Epithelial cell of esophagus (primary cell): ENCODE data around the gene VPS8.

ENCODE experiments used
- DNase-seq: peaks from one replicate; pipeline ENCODE4 v3.0.0; 2010; ENCODE audit warnings: low read depth
- H3K4me3 ChIP-seq: 2 replicates; pipeline ENCODE4 v1.5.1; 2011; ENCODE audit warnings: mild to moderate bottlenecking, low read length, control low read depth
- TF ChIP-seq, protein P1 (sequence below): IDR thresholded peaks from 2 replicates; pipeline ENCODE4 v1.5.1; 2011; ENCODE audit warnings: low read depth, mild to moderate bottlenecking, low read length, control low read depth, inconsistent platforms; ENCODE audit not compliant: insufficient read depth; ENCODE audit errors: missing control alignments

Gene VPS8

DNA sequence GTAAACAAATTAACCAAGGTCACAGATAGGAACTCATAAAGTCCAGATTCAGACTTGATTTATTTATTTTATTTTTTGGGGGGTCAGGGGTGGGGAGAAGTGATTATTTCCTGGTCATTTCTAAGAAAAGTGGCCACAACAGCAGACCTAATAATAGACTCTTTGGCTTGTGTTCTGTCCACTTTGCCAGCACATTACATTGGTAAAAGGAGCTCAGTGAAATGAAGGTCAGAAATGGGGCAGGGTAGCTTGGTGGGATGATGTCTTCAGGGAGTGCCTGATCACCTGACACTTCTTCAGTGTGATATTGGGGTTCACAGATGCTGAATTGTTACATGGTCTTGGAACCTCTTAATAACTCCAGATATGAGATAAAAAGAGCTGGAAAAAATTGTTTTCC is 10.1 kb downstream of the VPS8 start:
- no peak overlapping the region for H3K4me3 ChIP-seq
- no peak for DNase-seq
- TF ChIP-seq, protein P1, sequence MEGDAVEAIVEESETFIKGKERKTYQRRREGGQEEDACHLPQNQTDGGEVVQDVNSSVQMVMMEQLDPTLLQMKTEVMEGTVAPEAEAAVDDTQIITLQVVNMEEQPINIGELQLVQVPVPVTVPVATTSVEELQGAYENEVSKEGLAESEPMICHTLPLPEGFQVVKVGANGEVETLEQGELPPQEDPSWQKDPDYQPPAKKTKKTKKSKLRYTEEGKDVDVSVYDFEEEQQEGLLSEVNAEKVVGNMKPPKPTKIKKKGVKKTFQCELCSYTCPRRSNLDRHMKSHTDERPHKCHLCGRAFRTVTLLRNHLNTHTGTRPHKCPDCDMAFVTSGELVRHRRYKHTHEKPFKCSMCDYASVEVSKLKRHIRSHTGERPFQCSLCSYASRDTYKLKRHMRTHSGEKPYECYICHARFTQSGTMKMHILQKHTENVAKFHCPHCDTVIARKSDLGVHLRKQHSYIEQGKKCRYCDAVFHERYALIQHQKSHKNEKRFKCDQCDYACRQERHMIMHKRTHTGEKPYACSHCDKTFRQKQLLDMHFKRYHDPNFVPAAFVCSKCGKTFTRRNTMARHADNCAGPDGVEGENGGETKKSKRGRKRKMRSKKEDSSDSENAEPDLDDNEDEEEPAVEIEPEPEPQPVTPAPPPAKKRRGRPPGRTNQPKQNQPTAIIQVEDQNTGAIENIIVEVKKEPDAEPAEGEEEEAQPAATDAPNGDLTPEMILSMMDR = no peak

DNA sequence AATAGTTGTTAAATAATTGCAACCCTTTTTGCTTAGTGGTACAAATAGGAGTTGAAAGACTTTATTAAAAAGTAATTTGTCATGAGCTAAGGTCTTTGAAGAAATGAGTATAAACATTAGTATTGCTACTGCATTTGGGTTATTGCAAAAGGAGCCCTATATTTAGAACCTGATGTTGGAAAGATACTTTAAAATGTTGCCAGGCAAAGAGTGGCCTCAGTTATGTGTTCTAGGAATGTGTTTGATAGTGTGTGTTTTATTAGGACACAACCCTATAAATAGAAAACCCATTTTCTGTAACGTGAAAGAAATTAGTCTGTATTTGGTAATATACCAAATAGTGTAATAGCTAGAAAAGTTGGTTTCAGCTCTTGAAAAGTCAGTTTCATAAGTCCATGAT is 10.7 kb downstream of the VPS8 start:
- H3K4me3 ChIP-seq = no peak overlapping the region
- no peak for DNase-seq
- TF ChIP-seq, protein P1 = no peak

DNA sequence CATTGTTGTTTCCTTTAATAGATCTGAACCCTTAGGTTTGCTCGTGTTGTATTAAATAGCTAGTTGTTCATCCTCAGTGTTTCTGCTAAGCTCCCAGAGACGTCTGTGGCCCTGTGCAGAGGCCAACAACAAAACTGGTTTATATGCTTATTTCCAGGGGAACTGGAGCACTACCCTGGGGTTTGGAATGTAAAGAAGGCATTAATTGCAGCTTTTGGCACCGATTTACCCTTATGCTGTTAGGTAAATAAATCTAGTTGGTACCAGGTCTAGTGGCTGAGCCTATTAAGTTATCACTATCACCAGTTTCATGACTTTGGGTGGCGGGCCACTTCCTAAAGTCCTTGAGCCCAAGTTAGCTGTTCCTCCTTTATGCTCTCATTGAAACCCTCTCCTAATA is 12.0 kb downstream of the VPS8 start:
- TF ChIP-seq, protein P1 = no peak
- no peak for DNase-seq
- H3K4me3 ChIP-seq = no peak overlapping the region

DNA sequence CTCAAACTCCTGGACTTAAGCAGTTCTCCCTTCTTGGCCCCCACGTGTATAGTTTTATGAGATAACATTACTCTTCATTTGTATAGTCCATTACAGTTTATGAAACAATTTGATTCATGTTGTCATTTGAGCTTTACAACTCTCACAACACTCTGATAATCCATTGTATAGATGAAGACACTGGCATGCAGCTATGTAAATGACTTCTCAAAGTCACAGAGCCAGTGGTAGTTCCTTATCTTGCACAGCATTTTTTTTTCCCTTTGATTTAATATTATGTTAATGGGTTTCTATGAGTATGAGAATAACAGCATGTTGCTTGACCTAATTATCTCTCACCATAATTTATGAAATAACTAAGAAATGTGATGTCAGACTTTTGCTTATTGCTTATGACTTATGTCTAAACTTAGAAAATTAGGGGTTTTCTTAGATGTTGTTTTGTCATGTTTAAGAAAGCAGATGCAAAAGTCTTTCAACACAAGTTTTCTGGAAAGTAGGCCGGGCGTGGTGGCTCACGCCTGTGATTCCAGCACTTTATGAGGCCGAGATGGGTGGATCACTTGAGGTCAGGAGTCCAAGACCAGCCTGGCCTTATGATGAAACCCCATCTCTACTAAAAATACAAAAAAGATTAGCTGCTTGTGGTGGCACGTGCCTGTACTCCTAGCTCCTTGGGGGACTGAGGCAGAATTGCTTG is 13.3 kb downstream of the VPS8 start:
- no peak for DNase-seq
- TF ChIP-seq, protein P1 = no peak
- H3K4me3 ChIP-seq = no peak overlapping the region

DNA sequence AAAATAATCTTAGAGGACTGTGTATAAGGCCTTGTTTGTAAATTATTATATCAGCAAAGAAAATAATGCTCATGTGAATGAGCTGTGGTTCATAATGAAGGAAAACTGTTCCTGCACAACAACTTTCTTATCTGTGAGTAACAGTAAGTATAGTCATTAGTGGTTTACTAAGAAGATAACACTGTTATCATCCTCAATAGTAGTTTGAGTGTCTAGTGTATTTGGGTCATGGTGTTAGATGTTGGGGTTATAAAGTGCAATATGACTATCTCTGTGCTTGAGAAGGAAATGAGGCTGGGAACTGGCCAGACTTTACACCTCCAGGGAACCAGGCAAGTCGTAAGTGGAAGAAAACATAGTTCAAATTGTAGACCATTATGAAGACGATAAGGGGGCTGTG is 15.6 kb downstream of the VPS8 start:
- TF ChIP-seq, protein P1 = no peak

DNA sequence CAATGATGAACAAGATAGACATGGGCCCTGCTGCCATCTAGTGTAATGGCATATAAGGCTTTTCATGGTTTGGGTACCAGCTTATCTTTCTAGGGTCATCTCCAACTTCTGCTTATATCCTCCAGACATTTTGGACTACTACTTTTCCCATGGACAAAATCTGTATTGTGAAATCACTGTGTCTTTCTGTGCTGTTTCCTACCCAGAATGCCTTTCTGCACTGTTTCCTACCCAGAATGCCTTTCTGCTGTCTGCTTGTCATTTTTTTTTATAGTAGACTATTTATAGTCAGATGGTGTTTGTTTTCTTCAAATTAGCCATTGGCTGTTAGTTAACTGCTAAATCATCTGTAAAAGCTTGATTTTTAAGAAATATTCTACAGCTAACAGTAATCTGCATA is 20.1 kb downstream of the VPS8 start:
- H3K4me3 ChIP-seq = no peak overlapping the region
- TF ChIP-seq, protein P1 = no peak

More for the DNA sequence above, 15.6 kb downstream of the VPS8 start:
- no peak for DNase-seq
- no peak overlapping the region for H3K4me3 ChIP-seq

DNA sequence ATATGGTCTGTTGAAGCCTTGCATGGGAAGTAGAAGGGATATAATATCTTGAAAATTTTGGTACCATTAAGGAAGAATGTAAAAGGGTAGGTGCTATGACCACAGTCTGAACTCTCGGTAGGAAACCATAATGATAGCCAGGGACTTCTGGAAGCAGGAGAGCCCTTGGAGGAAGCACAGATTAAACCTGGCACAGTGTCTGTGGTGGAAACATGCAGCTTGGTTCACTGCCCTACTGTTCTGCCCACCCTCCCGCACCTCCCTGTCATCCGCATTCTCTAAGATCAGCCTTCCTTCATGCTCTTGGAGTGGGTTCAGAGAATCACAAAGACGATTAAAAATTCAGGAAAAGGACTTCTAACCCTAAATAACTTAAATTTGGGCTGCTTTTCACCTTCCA is 20.9 kb downstream of the VPS8 start:
- TF ChIP-seq, protein P1 = no peak
- DNase-seq = no peak
- H3K4me3 ChIP-seq = no peak overlapping the region

More for the DNA sequence above, 20.1 kb downstream of the VPS8 start:
- no peak for DNase-seq
